DND-41 (cell line): ENCODE results near the gene FHOD3.
"Not testable (repeated sequence)": the region's sequence is repeated elsewhere in the genome, so short reads cannot be mapped to it uniquely, and the experiment has no call there.

Experiments used
- EZH2 ChIP-seq: IDR thresholded peaks from 3 replicates; pipeline ENCODE4 v1.6.1; 2012; ENCODE audit warnings: borderline replicate concordance, low read depth, mild to moderate bottlenecking, moderate library complexity, low read length, inconsistent platforms; ENCODE audit not compliant: severe bottlenecking
- TF ChIP-seq, protein P1 (sequence below): IDR thresholded peaks from 2 replicates; pipeline ENCODE4 v1.5.1; 2012; ENCODE audit warnings: borderline replicate concordance, low read length, moderate library complexity, mild to moderate bottlenecking; ENCODE audit not compliant: poor library complexity, severe bottlenecking; ENCODE audit errors: extremely low read depth

DNA sequence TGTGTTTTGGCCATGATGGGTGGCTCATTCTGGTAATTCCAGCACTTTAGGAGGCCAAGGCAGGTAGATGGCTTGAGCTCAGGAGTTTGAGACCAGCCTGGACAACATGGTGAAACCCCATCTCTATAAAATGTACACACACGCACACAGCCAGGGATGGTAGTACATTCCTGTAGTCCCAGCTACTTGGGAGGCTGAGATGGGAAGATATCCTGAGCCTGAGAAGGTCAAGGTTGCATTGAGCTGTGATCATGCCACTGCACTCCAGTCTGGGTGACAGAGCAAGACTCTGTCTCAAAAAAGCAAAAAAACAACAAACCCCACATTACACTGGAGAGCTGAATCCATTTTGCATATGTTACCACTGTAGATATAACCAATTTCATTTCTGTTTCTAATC is 423.8 kb downstream of the FHOD3 start:
- TF ChIP-seq, protein P1, sequence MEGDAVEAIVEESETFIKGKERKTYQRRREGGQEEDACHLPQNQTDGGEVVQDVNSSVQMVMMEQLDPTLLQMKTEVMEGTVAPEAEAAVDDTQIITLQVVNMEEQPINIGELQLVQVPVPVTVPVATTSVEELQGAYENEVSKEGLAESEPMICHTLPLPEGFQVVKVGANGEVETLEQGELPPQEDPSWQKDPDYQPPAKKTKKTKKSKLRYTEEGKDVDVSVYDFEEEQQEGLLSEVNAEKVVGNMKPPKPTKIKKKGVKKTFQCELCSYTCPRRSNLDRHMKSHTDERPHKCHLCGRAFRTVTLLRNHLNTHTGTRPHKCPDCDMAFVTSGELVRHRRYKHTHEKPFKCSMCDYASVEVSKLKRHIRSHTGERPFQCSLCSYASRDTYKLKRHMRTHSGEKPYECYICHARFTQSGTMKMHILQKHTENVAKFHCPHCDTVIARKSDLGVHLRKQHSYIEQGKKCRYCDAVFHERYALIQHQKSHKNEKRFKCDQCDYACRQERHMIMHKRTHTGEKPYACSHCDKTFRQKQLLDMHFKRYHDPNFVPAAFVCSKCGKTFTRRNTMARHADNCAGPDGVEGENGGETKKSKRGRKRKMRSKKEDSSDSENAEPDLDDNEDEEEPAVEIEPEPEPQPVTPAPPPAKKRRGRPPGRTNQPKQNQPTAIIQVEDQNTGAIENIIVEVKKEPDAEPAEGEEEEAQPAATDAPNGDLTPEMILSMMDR = not testable (repeated sequence)
- not testable (repeated sequence) for TF ChIP-seq EZH2
